Natural killer cell (primary cell): ENCODE measurements around the gene UBA6. TPM values are rescaled to one million over a fixed set of nuclear protein-coding genes. Genes with fewer than 3 reads are reported as not detected.

Experiments used
- ATAC-seq, 3 donors: fragments of 150-1000 bp in 2 of 3; fragments of 200-7000 bp in 1 of 3; cut with Tn5 transposase; 1 replicate in 1 of 3; 2 replicates in 2 of 3; pipeline ENCODE4 v1.10.0; 2021; ENCODE audit warnings: mild to moderate bottlenecking in 2 of 3, moderate library complexity in 2 of 3
- DNase-seq, 2 donors: peaks; one replicate each; pipeline versions ENCODE4 v3.0.0 to v3.0.0-alpha.2; 2013 to 2021; ENCODE audit warnings: mixed read lengths in 1 of 2
- H3K27ac ChIP-seq: one replicate; pipeline ENCODE4 v1.5.1; 2013; ENCODE audit warnings: mild to moderate bottlenecking, low read length
- H3K27me3 ChIP-seq: one replicate; pipeline ENCODE4 v1.6.1; 2013; ENCODE audit warnings: low read length; ENCODE audit not compliant: control insufficient read depth, insufficient read depth
- H3K36me3 ChIP-seq: one replicate; pipeline ENCODE4 v1.6.1; 2013; ENCODE audit warnings: low read length; ENCODE audit not compliant: control insufficient read depth, insufficient read depth
- H3K4me1 ChIP-seq: one replicate; pipeline ENCODE4 v1.6.1; 2013; ENCODE audit warnings: low read length; ENCODE audit not compliant: control insufficient read depth, insufficient read depth
- H3K4me3 ChIP-seq: one replicate; pipeline ENCODE4 v1.5.1; 2013; ENCODE audit warnings: low read length
- H3K9me3 ChIP-seq: one replicate; pipeline ENCODE4 v1.6.1; 2013; ENCODE audit warnings: low read length; ENCODE audit not compliant: control insufficient read depth, insufficient read depth
- H3K27ac Mint-ChIP-seq, 2 donors: one replicate each; pipeline ENCODE4 v1.8.0; 2022; ENCODE audit warnings: mild to moderate bottlenecking in 2 of 2, mixed read lengths in 2 of 2, moderate library complexity in 1 of 2
- H3K27me3 Mint-ChIP-seq, 2 donors: one replicate each; pipeline ENCODE4 v1.8.0; 2022; ENCODE audit warnings: low read depth in 2 of 2, mixed read lengths in 2 of 2
- H3K36me3 Mint-ChIP-seq: one replicate; pipeline ENCODE4 v1.8.0; 2022; ENCODE audit warnings: mixed read lengths
- H3K4me1 Mint-ChIP-seq, 2 donors: one replicate each; pipeline ENCODE4 v1.8.0; 2022; ENCODE audit warnings: mixed read lengths in 2 of 2
- H3K4me3 Mint-ChIP-seq: one replicate; pipeline ENCODE4 v1.8.0; 2022; ENCODE audit warnings: mild to moderate bottlenecking, moderate library complexity, mixed read lengths
- H3K9me3 Mint-ChIP-seq, 2 donors: one replicate each; pipeline ENCODE4 v1.8.0; 2022; ENCODE audit warnings: mixed read lengths in 2 of 2
- CTCF ChIP-seq: fragments of 200-600 bp; IDR thresholded peaks from one replicate; pipeline ENCODE4 v1.8.0; 2022; ENCODE audit warnings: antibody characterized with exemption
- WGBS: methylation state at CpG from one replicate; pipeline ENCODE4 v1.1.7; 2013; ENCODE audit warnings: missing lambda C conversion rate; ENCODE audit not compliant: insufficient coverage; 5-methylcytosine and 5-hydroxymethylcytosine counted together
- intact Hi-C: fragments of 100-400 bp; cut with micrococcal nuclease; formaldehyde crosslinking; loops from one replicate; pipeline ENCODE4 v1.14.2; 2022
- total RNA-seq, 4 donors: library from RNA; stranded (reverse); fragments of 120-200 nt in 1 of 4; gene quantifications; one replicate each; pipeline versions ENCODE4 v1.2.3 to v1.2.4, GENCODE V29; 2013 to 2022

UBA6 gene
- total RNA-seq, 3 donors from 2014 or later (not counting 1 experiment from before 2014, with no cell fraction given): 54.3 to 77.7 (median 55.3) TPM

- ATAC-seq: peak in 2 of 3 donors; percentile 37 to 58
- peak overlapping the region; percentile 49 to 67 for H3K27ac Mint-ChIP-seq
- Histone ChIP-seq H3K36me3 (peaks cover 11% of the 10 kb centered on the region), H3K4me1 (peaks cover 4% of the 10 kb centered on the region), H3K27me3 (no peaks in the 10 kb centered on the region), H3K9me3 (no peaks in the 10 kb centered on the region), H3K27ac (peak overlapping the region; percentile 50), H3K4me3 (no peak overlapping the region)
- no peak for TF ChIP-seq CTCF
- DNase-seq: peak in 1 of 2 donors; percentile 52
- no peaks in the 10 kb centered on the region for H3K36me3 Mint-ChIP-seq
- H3K4me1 Mint-ChIP-seq: peaks cover 16 to 28% of the 10 kb centered on the region in 2 donors
- H3K9me3 Mint-ChIP-seq: no peaks in the 10 kb centered on the region
- intact Hi-C loops: no loop called here
- H3K27me3 Mint-ChIP-seq: no peaks in the 10 kb centered on the region
- WGBS: 43% methylated on average over 9 of the region's 13 CpGs
- no peak overlapping the region for H3K4me3 Mint-ChIP-seq
Observed at GRCh38 chr4:67575232-67576058, 125.5 kb downstream of the UBA6 start.

- H3K27me3 Mint-ChIP-seq: no peaks in the 10 kb centered on the region
- intact Hi-C loops: no loop called here
- H3K9me3 Mint-ChIP-seq: no peaks in the 10 kb centered on the region
- H3K36me3 Mint-ChIP-seq: no peaks in the 10 kb centered on the region
- no peaks in the 10 kb centered on the region for H3K9me3 ChIP-seq
- H3K27ac ChIP-seq: no peak overlapping the region
- no peaks in the 10 kb centered on the region for H3K27me3 ChIP-seq
- peak in 1 of 2 donors; percentile 13 for DNase-seq
- peaks cover 4% of the 10 kb centered on the region for H3K4me1 ChIP-seq
- ATAC-seq: peak in 1 of 3 donors; percentile 50
- TF ChIP-seq CTCF: no peak
- peak overlapping the region; percentile 9 to 27 for H3K27ac Mint-ChIP-seq
- peaks cover 16 to 27% of the 10 kb centered on the region in 2 donors for H3K4me1 Mint-ChIP-seq
- peaks cover 9% of the 10 kb centered on the region for H3K36me3 ChIP-seq
- H3K4me3 ChIP-seq: no peak overlapping the region
- no peak overlapping the region for H3K4me3 Mint-ChIP-seq
Observed at GRCh38 chr4:67573193-67573592, 127.8 kb downstream of the UBA6 start.

GRCh38 chr4:67571975-67572374 is 129.0 kb downstream of the UBA6 start:
- Histone ChIP-seq H3K9me3 (no peaks in the 10 kb centered on the region), H3K27me3 (no peaks in the 10 kb centered on the region), H3K4me3 (no peak overlapping the region), H3K27ac (no peak overlapping the region), H3K4me1 (peaks cover 4% of the 10 kb centered on the region), H3K36me3 (peaks cover 5% of the 10 kb centered on the region)
- intact Hi-C loops: no loop called here
- peak in 1 of 3 donors; percentile 39 for ATAC-seq
- Mint-ChIP-seq H3K9me3 (no peaks in the 10 kb centered on the region), H3K27ac (peak overlapping the region in 1 of 2 donors; percentile 27), H3K4me3 (no peak overlapping the region), H3K36me3 (no peaks in the 10 kb centered on the region), H3K27me3 (no peaks in the 10 kb centered on the region), H3K4me1 (peaks cover 22 to 33% of the 10 kb centered on the region in 2 donors)
- 17% methylated on average over 1 of the region's 1 CpG for WGBS
- no peak for TF ChIP-seq CTCF
- DNase-seq: no peak
